Myocyte (in vitro differentiated cells): Measurements from ENCODE around the gene GPATCH3. TPM values are rescaled to one million over a fixed set of nuclear protein-coding genes. Genes with fewer than 3 reads are reported as not detected.
"Not testable (repeated sequence)": the region's sequence is repeated elsewhere in the genome, so short reads cannot be mapped to it uniquely, and the experiment has no call there.

Experiments used
- DNase-seq: peaks from one replicate; pipeline ENCODE4 v3.0.0-alpha.2; 2012; ENCODE audit warnings: low read depth
- total RNA-seq: library from RNA; depleted of rRNA; stranded (reverse); fragments of >200 nt; gene quantifications from 2 replicates; pipeline ENCODE4 v1.2.3, GENCODE V29; 2014

GPATCH3 gene
- total RNA-seq, 1 donor from 2014 or later = 6.3 TPM

- DNase-seq = no peak
These were observed 25.4 kb downstream of the GPATCH3 start for GRCh38 chr1:26874896-26875295.

- not testable (repeated sequence) for DNase-seq
These were observed 27.2 kb downstream of the GPATCH3 start for GRCh38 chr1:26873097-26873496.

- DNase-seq = peak; percentile 97
These were observed 35.4 kb downstream of the GPATCH3 start for GRCh38 chr1:26864610-26865480.

GRCh38 chr1:26863685-26864077, 36.6 kb downstream of the GPATCH3 start:
- DNase-seq = no peak

GRCh38 chr1:26862781-26863684, 37.2 kb downstream of the GPATCH3 start, which contains the start of gene SFN:
SFN (plus strand) TSS chr1:26863149; CDS start chr1:26863213, 64 bp downstream.
- DNase-seq = no peak

- no peak for DNase-seq
These were observed 38.3 kb downstream of the GPATCH3 start for GRCh38 chr1:26861889-26862378.

GRCh38 chr1:26861286-26861701, 39.0 kb downstream of the GPATCH3 start:
- no peak for DNase-seq

- no peak for DNase-seq
These were observed 41.2 kb downstream of the GPATCH3 start for GRCh38 chr1:26858891-26859640.

GRCh38 chr1:26858160-26858559, 42.1 kb downstream of the GPATCH3 start:
- DNase-seq = no peak

- DNase-seq = no peak
These were observed 42.7 kb downstream of the GPATCH3 start for GRCh38 chr1:26857473-26858060.

- no peak for DNase-seq
These were observed 43.4 kb downstream of the GPATCH3 start for GRCh38 chr1:26856604-26857469.

- DNase-seq = no peak
These were observed 44.1 kb downstream of the GPATCH3 start for GRCh38 chr1:26856181-26856580.

- no peak for DNase-seq
These were observed 44.6 kb downstream of the GPATCH3 start for GRCh38 chr1:26855636-26856035.

GRCh38 chr1:26854906-26855305, 45.4 kb downstream of the GPATCH3 start:
- DNase-seq = no peak

- DNase-seq = no peak
These were observed 46.7 kb downstream of the GPATCH3 start for GRCh38 chr1:26853600-26853999.

- DNase-seq = peak; percentile 89
These were observed 47.1 kb downstream of the GPATCH3 start for GRCh38 chr1:26853156-26853555.

GRCh38 chr1:26852701-26853100, 47.6 kb downstream of the GPATCH3 start:
- DNase-seq = no peak

- DNase-seq = no peak
These were observed 49.1 kb downstream of the GPATCH3 start for GRCh38 chr1:26851106-26851684.
